ENCODE data around the gene AAK1.
"Not testable (repeated sequence)": the region's sequence is repeated elsewhere in the genome, so short reads cannot be mapped to it uniquely, and the experiment has no call there.

AAK1 gene

DNA sequence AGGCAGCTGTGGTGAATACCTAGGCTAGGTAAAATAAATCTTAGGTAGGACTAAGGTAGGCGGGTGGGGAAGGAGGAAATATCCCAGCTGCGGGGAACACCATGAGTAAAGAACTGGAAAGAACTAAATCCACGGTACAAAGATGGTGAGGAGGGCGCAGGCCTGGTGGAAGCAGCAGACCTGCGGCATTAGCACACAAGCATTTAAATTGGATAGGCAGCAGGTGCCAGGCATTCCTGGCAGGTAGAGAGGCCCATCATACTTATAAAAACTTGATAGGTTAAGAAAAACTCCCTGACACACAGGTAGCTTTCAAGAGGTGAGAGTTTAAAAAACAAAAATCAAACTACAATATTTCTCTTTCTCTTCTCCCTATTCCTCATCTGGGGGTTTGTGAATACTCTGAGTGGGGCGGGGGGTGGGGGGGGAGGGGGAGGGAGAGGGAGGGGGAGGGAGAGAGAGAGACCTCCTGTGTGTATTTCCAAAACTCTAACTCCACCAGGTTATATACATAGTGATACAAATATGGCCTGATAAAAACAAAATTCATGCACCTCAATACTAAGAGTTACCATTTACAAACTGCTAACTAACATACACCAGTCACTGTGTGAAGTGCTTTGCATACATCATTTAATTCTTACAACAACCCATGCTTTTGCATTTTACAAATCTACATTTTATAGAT, 13.5 kb downstream of the AAK1 start:
- TF ChIP-seq, protein P1, sequence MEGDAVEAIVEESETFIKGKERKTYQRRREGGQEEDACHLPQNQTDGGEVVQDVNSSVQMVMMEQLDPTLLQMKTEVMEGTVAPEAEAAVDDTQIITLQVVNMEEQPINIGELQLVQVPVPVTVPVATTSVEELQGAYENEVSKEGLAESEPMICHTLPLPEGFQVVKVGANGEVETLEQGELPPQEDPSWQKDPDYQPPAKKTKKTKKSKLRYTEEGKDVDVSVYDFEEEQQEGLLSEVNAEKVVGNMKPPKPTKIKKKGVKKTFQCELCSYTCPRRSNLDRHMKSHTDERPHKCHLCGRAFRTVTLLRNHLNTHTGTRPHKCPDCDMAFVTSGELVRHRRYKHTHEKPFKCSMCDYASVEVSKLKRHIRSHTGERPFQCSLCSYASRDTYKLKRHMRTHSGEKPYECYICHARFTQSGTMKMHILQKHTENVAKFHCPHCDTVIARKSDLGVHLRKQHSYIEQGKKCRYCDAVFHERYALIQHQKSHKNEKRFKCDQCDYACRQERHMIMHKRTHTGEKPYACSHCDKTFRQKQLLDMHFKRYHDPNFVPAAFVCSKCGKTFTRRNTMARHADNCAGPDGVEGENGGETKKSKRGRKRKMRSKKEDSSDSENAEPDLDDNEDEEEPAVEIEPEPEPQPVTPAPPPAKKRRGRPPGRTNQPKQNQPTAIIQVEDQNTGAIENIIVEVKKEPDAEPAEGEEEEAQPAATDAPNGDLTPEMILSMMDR (IDR thresholded peaks at IDR 0.05; ENCODE audit: extremely low read depth, insufficient read depth, missing control alignments): no peak

DNA sequence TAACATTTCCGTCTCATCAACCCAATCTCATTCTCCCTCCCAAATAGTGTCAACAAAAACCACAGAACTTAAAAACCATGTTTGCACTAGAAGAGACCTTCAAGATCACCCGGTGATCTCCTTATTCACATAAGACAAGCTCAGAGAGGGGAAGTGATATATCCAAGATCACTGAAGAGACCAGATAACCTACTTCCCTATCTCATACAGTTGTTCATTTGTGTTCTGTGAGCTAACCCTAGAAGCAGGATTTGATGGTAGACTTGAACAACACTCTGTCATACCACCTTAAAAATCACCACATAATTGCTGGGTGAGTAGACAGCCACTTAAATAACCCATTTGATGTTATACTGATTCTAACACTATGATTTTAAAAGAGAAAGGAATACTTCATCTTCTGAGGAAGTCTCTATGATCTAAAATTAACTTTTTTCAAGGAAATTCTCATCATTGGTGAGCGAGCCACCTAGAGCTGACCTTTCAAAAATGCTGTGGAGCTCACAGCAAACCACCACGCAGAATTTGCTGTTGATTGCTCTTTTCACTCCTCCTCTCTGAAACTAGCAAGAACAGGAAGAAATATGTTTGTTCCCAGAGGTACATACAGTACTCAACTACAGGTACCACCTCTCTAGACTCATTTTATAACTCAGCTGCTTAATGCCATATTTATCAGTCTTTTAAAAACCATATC, 15.1 kb downstream of the AAK1 start:
- TF ChIP-seq, protein P1 (IDR thresholded peaks at IDR 0.05; ENCODE audit: extremely low read depth, insufficient read depth, missing control alignments): no peak
- no peak for DNase-seq (ENCODE audit: low spot score)
- in situ Hi-C loops (cut with MboI; ENCODE audit: low pct_unique_long_range_greater_than_20kb, low sequenced_read_pairs, unreplicated experiment): no loop called here

More for the DNA sequence above, 13.5 kb downstream of the AAK1 start:
- DNase-seq (ENCODE audit: low spot score): no peak
- in situ Hi-C loops (cut with MboI; ENCODE audit: low pct_unique_long_range_greater_than_20kb, low sequenced_read_pairs, unreplicated experiment): no loop called here

DNA sequence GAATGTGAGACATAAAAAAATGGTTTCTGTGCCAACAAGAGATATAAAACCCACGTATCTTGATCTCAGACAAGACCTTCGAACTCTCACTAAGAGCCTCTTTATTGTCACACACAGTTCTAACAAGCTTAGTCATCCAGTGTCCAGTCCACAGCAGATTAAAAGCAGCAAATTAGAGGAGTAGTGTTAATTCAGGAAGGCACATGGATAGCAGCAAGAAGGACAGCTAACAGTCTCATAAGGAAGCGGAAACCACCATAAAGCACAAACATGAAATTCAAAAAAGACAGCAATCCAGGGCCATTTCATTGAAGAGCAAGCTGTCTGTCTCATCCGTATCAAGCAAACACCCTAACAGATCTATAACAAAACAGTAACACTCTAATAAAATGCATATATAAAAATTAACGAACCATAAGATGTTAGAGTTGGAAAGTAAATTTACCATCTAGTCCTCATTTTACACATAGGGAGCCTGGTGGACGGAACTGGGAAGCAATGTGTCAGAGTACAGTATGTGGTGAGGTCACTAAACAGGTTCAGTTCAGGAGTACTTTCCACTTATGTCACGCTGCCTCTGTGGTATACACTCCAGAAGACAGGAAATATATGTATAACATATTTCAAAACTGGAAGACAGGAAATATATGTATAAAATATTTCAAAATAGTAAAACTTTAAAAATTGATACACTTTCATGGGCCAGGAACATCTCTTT, 18.3 kb downstream of the AAK1 start:
- no peak for DNase-seq (ENCODE audit: low spot score)
- TF ChIP-seq, protein P1 (IDR thresholded peaks at IDR 0.05; ENCODE audit: extremely low read depth, insufficient read depth, missing control alignments): no peak
- in situ Hi-C loops (cut with MboI; ENCODE audit: low pct_unique_long_range_greater_than_20kb, low sequenced_read_pairs, unreplicated experiment): no loop called here

DNA sequence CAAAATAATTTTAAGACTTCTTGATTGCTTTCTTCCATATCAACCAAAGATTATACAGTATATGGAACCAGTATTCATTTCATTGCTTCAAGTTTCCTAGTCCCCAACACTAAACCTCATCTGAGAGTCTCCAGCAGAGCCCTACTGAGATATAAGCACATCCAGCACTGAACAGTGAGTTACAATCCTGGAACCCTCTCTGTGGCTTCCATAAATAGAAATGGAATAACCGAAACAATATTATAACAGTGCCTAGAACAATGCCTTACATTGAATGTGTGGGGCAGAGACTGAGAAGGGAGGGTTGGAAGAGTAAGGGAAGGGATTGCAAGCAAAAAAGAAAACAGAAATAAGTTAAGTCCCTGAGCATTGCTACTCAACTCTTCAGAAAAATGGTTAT, 18.9 kb downstream of the AAK1 start:
- DNase-seq (ENCODE audit: low spot score): no peak
- TF ChIP-seq, protein P1 (IDR thresholded peaks at IDR 0.05; ENCODE audit: extremely low read depth, insufficient read depth, missing control alignments): no peak
- in situ Hi-C loops (cut with MboI; ENCODE audit: low pct_unique_long_range_greater_than_20kb, low sequenced_read_pairs, unreplicated experiment): no loop called here

DNA sequence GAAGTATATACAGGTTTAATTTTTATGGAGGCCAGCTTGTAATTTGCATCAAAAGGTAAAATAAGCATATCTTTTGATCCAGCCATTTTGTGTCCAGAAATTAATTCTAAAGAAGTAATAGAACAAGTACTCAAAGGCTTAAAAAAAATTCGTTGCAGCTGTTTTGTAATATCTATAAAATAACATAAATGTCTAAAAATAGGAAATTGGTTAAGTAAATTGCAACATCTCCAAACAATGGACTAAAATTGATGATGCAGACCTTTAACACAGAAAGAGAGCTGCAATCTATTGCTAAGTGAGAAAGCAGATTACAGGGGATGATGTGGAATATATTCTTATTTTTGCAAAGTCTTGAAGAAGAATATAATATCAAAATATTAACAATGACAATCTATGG, 19.4 kb downstream of the AAK1 start:
- no peak for DNase-seq (ENCODE audit: low spot score)
- in situ Hi-C loops (cut with MboI; ENCODE audit: low pct_unique_long_range_greater_than_20kb, low sequenced_read_pairs, unreplicated experiment): no loop called here
- TF ChIP-seq, protein P1 (IDR thresholded peaks at IDR 0.05; ENCODE audit: extremely low read depth, insufficient read depth, missing control alignments): no peak

DNA sequence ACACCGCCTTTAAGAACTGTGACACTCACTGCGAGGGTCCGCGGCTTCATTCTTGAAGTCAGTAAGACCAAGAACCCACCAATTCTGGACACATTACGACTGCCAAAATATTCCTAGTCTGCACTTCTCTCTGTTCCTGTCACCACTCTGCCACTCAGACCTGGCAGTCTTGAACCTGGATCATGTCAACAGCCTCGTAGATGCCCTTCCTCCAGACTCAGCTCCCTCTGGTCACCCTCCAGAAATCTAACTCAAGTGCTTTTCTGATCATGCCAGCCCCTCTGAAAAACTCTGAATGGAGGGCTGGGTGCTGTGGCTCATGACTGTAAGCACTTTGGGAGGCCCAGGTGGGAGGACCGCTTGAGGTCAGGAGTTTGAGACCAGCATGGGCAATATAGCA, 20.3 kb downstream of the AAK1 start:
- in situ Hi-C loops (cut with MboI; ENCODE audit: low pct_unique_long_range_greater_than_20kb, low sequenced_read_pairs, unreplicated experiment): no loop called here
- no peak for DNase-seq (ENCODE audit: low spot score)

DNA sequence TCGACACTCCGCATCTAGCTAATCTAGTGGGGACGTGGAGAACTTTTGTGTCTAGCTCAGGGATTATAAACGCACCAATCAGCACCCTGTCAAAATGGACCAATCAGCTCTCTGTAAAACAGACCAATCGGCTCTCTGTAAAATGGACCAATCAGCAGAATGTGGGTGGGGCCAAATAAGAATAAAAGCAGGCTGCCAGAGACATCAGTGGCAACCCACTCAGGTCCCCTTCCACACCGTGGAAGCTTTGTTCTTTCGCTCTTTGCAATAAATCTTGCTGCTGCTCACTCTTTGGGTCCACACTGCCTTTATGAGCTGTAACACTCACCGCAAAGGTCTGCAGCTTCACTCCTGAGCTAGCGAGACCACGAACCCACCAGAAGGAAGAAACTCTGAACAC, 20.7 kb downstream of the AAK1 start:
- DNase-seq (ENCODE audit: low spot score); in situ Hi-C loops (cut with MboI; ENCODE audit: low pct_unique_long_range_greater_than_20kb, low sequenced_read_pairs, unreplicated experiment): not testable (repeated sequence)

More for the DNA sequence above, 20.3 kb downstream of the AAK1 start:
- TF ChIP-seq, protein P1 (IDR thresholded peaks at IDR 0.05; ENCODE audit: extremely low read depth, insufficient read depth, missing control alignments): no peak

DNA sequence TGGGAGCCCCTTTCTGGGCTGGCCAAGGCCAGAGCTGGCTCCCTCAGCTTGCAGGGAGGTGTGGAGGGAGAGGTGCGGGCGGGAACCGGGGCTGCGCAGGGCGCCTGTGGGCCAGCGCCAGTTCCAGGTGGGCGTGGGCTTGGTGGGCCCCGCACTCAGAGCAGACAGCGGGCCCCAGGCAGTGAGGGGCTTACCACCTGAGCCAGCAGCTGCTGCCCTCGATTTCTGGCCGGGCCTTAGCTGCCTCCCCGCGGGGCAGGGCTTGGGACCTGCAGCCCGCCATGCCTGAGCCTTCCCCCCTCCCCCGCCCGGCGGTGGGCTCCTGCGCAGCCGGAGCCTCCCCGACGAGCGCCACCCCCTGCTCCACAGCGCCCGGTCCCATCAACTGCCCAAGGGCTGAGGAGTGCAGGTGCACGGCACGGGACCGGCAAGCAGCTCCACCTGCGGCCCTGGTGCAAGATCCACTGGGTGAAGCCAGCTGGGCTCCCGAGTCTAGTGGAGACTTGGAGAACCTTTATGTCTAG, 21.5 kb downstream of the AAK1 start:
- DNase-seq (ENCODE audit: low spot score); in situ Hi-C loops (cut with MboI; ENCODE audit: low pct_unique_long_range_greater_than_20kb, low sequenced_read_pairs, unreplicated experiment): not testable (repeated sequence)
